ENCODE measurements around the gene CC2D2A. TPM values are rescaled to one million over a fixed set of nuclear protein-coding genes. Genes with fewer than 3 reads are reported as not detected.

Gene CC2D2A
- total and polyA plus RNA-seq, 9 of the 15 experiments (the other 6 are each of a cell fraction or from before 2014, with no cell fraction given): 0.36 to 2.5 (median 1.6) TPM

DNA sequence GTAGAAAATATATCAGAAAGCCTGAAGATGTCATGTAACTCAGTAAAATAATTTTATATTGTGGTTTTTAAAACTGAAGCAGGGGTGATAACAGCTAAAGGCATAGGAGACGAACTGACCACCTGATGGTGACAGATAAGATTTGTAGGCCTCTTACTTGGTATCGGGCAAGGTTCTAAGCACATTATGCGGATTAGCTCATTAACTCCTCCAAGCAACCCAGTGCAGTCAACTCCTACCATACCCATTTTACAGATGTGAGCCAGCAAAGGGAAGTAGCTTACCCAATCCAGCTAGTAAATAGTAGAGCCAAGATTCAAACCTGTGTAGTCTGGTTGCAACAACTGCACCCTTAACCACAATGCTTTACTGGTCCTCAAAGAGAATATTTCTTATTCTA lies 62.1 kb downstream of the CC2D2A start (continued):
- TF ChIP-seq GABPA (tag; conservative IDR thresholded peaks at IDR 0.05; ENCODE audit: low read depth) (no peak), CCNT2 (IDR thresholded peaks at IDR 0.05; ENCODE audit: borderline replicate concordance, extremely low read depth, insufficient read length, low read depth, low read length) (peak; percentile 29), TCF7L2 (IDR thresholded peaks at IDR 0.05; ENCODE audit: low read depth, low read length) (no peak), HNRNPH1 (optimal IDR thresholded peaks at IDR 0.05; ENCODE audit: low read depth, low read length) (no peak), CC2D1A (IDR thresholded peaks at IDR 0.05) (peak; percentile 39; the same call in 1 of the 2 replicates), SMARCA4 (IDR thresholded peaks at IDR 0.05) (peak; percentile 36; the same call in 1 of the 2 replicates), TEAD1 (CRISPR knock-in tag; IDR thresholded peaks at IDR 0.05) (no peak), MTA1 (IDR thresholded peaks at IDR 0.05; ENCODE audit: borderline replicate concordance) (no peak), ARID1B (IDR thresholded peaks at IDR 0.05) (peak; percentile 68), ZFP1 (CRISPR knock-in tag; IDR thresholded peaks at IDR 0.05) (no peak), JUND (IDR thresholded peaks at IDR 0.05; ENCODE audit: borderline replicate concordance, low read depth, low read length) (peak; percentile 26; the same call in 1 of the 2 replicates), JUND (tag; IDR thresholded peaks at IDR 0.05; ENCODE audit: borderline replicate concordance, low read depth, low read length) (peak; percentile 14; the same call in 1 of the 3 replicates), HOXB6 (CRISPR knock-in tag; IDR thresholded peaks at IDR 0.05; ENCODE audit: borderline replicate concordance) (no peak), DPF2 (IDR thresholded peaks at IDR 0.05) (peak; percentile 51; the same call in 1 of the 2 replicates), NBN (IDR thresholded peaks at IDR 0.05; ENCODE audit: low read depth) (no peak), HNRNPK (IDR thresholded peaks at IDR 0.05; ENCODE audit: low read depth, low read length, poor library complexity, severe bottlenecking) (no peak), MED1 (CRISPR knock-in tag; IDR thresholded peaks at IDR 0.05; ENCODE audit: borderline replicate concordance) (no peak), POLR2H (tag; IDR thresholded peaks at IDR 0.05; ENCODE audit: low read depth) (no peak), CSDE1 (IDR thresholded peaks at IDR 0.05) (no peak), POLR2B (IDR thresholded peaks at IDR 0.05; ENCODE audit: low read depth, partially characterized antibody) (no peak), NELFE (IDR thresholded peaks at IDR 0.05; ENCODE audit: insufficient read depth, insufficient read length) (no peak), RBM25 (IDR thresholded peaks at IDR 0.05; ENCODE audit: low read depth, low read length, severe bottlenecking) (peak; percentile 97), RBM34 (IDR thresholded peaks at IDR 0.05; ENCODE audit: borderline replicate concordance, insufficient read depth, low read length) (no peak), ZNF324 (CRISPR knock-in tag; IDR thresholded peaks at IDR 0.05) (no peak)
- TF ChIP-seq, protein P1, sequence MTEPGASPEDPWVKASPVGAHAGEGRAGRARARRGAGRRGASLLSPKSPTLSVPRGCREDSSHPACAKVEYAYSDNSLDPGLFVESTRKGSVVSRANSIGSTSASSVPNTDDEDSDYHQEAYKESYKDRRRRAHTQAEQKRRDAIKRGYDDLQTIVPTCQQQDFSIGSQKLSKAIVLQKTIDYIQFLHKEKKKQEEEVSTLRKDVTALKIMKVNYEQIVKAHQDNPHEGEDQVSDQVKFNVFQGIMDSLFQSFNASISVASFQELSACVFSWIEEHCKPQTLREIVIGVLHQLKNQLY (CRISPR knock-in tag; conservative IDR thresholded peaks at IDR 0.05): no peak
- TF ChIP-seq, protein P2, sequence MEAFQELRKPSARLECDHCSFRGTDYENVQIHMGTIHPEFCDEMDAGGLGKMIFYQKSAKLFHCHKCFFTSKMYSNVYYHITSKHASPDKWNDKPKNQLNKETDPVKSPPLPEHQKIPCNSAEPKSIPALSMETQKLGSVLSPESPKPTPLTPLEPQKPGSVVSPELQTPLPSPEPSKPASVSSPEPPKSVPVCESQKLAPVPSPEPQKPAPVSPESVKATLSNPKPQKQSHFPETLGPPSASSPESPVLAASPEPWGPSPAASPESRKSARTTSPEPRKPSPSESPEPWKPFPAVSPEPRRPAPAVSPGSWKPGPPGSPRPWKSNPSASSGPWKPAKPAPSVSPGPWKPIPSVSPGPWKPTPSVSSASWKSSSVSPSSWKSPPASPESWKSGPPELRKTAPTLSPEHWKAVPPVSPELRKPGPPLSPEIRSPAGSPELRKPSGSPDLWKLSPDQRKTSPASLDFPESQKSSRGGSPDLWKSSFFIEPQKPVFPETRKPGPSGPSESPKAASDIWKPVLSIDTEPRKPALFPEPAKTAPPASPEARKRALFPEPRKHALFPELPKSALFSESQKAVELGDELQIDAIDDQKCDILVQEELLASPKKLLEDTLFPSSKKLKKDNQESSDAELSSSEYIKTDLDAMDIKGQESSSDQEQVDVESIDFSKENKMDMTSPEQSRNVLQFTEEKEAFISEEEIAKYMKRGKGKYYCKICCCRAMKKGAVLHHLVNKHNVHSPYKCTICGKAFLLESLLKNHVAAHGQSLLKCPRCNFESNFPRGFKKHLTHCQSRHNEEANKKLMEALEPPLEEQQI (IDR thresholded peaks at IDR 0.05): 0 out of 2 replicates have a peak, but pooled peaks have one; percentile 39
- TF ChIP-seq, protein P3, sequence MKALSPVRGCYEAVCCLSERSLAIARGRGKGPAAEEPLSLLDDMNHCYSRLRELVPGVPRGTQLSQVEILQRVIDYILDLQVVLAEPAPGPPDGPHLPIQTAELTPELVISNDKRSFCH (CRISPR knock-in tag; IDR thresholded peaks at IDR 0.05): no peak
- TF ChIP-seq, protein P3 (tag; IDR thresholded peaks at IDR 0.05): no peak

Data from K562 (cell line).